ENCODE data around the gene ZC3H7A. TPM values are rescaled to one million over a fixed set of nuclear protein-coding genes. Genes with fewer than 3 reads are reported as not detected.

The ZC3H7A gene
- total and polyA plus RNA-seq, 10 of the 15 experiments (the other 5 are each of a cell fraction or from before 2014, with no cell fraction given), result 46.3 to 188 (median 68.6) TPM

DNA sequence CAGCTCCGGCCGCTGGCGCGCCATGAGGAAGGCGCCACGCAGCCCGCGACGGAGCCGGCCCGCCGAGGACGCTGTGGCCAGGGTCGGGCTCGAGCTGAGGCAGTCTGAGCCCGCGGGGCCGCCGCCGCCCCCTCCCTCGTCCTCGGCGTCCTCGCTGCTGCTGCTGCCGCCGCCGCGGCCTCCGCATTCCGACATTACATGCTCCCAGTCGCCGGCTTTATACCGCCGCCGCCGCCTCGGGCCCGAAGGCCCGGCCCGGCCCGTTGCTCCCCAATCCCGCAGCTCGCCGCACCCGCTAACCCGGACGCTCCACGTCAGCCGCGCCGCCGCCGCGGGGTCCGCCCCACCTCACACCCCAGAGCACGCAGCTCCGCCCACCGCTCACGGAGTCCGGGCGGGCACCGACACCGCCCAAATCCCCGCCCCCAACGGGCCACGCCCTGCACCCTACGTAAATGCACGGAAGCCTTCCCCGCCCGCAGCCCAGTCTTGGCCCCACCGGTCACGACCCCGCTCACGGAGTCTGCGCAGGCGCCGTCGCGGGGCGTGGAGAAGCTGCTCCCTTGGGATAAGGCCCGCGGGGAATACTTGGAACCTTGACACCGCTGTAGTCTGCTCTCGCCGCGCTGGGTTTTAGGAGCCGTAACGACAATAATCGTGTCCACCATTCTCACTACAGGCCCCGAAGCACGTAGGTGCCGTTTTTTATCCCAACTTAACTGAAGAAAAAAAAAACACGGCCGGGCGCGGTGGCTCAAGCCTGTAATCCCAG is 54.3 kb downstream of the ZC3H7A start, which contains the start of gene TXNDC11 (continued):
- TF ChIP-seq, protein P1, sequence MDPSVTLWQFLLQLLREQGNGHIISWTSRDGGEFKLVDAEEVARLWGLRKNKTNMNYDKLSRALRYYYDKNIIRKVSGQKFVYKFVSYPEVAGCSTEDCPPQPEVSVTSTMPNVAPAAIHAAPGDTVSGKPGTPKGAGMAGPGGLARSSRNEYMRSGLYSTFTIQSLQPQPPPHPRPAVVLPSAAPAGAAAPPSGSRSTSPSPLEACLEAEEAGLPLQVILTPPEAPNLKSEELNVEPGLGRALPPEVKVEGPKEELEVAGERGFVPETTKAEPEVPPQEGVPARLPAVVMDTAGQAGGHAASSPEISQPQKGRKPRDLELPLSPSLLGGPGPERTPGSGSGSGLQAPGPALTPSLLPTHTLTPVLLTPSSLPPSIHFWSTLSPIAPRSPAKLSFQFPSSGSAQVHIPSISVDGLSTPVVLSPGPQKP (IDR thresholded peaks at IDR 0.05; ENCODE audit: low read depth, low read length), result no peak
- TF ChIP-seq TARDBP (IDR thresholded peaks at IDR 0.05; ENCODE audit: borderline replicate concordance), result no peak
- TF ChIP-seq LARP7 (IDR thresholded peaks at IDR 0.05), result peak; percentile 99
- TF ChIP-seq MEF2A (IDR thresholded peaks at IDR 0.05; ENCODE audit: insufficient read depth, low read depth, low read length), result no peak
- TF ChIP-seq, protein P2, sequence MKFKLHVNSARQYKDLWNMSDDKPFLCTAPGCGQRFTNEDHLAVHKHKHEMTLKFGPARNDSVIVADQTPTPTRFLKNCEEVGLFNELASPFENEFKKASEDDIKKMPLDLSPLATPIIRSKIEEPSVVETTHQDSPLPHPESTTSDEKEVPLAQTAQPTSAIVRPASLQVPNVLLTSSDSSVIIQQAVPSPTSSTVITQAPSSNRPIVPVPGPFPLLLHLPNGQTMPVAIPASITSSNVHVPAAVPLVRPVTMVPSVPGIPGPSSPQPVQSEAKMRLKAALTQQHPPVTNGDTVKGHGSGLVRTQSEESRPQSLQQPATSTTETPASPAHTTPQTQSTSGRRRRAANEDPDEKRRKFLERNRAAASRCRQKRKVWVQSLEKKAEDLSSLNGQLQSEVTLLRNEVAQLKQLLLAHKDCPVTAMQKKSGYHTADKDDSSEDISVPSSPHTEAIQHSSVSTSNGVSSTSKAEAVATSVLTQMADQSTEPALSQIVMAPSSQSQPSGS (IDR thresholded peaks at IDR 0.05; ENCODE audit: low read length), result no peak
- no peak for TF ChIP-seq ZNF384 (IDR thresholded peaks at IDR 0.05; ENCODE audit: borderline replicate concordance, low read depth, low read length)
- peak; percentile 81; the same call in 1 of the 2 replicates for TF ChIP-seq HDGF (IDR thresholded peaks at IDR 0.05)
- TF ChIP-seq, protein P3, sequence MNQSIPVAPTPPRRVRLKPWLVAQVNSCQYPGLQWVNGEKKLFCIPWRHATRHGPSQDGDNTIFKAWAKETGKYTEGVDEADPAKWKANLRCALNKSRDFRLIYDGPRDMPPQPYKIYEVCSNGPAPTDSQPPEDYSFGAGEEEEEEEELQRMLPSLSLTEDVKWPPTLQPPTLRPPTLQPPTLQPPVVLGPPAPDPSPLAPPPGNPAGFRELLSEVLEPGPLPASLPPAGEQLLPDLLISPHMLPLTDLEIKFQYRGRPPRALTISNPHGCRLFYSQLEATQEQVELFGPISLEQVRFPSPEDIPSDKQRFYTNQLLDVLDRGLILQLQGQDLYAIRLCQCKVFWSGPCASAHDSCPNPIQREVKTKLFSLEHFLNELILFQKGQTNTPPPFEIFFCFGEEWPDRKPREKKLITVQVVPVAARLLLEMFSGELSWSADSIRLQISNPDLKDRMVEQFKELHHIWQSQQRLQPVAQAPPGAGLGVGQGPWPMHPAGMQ (IDR thresholded peaks at IDR 0.05; ENCODE audit: borderline replicate concordance), result no peak
- TF ChIP-seq, protein P4, sequence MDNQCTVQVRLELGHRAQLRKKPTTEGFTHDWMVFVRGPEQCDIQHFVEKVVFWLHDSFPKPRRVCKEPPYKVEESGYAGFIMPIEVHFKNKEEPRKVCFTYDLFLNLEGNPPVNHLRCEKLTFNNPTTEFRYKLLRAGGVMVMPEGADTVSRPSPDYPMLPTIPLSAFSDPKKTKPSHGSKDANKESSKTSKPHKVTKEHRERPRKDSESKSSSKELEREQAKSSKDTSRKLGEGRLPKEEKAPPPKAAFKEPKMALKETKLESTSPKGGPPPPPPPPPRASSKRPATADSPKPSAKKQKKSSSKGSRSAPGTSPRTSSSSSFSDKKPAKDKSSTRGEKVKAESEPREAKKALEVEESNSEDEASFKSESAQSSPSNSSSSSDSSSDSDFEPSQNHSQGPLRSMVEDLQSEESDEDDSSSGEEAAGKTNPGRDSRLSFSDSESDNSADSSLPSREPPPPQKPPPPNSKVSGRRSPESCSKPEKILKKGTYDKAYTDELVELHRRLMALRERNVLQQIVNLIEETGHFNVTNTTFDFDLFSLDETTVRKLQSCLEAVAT (IDR thresholded peaks at IDR 0.05), result no peak; the same call in 1 of the 2 replicates
- TF ChIP-seq RELA (IDR thresholded peaks at IDR 0.05; ENCODE audit: borderline replicate concordance, partially characterized antibody), result peak; percentile 33
- TF ChIP-seq BACH1 (IDR thresholded peaks at IDR 0.05; ENCODE audit: borderline replicate concordance), result peak; percentile 87
- no peak for TF ChIP-seq EZH2 (IDR thresholded peaks at IDR 0.05; ENCODE audit: borderline replicate concordance, control insufficient read depth, low read depth, low read length)
- no peak for TF ChIP-seq KLF5 (IDR thresholded peaks at IDR 0.05; ENCODE audit: partially characterized antibody)
- no peak for TF ChIP-seq WRNIP1 (IDR thresholded peaks at IDR 0.05; ENCODE audit: borderline replicate concordance, low read depth, low read length)
- TF ChIP-seq, protein P5, sequence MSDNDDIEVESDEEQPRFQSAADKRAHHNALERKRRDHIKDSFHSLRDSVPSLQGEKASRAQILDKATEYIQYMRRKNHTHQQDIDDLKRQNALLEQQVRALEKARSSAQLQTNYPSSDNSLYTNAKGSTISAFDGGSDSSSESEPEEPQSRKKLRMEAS (IDR thresholded peaks at IDR 0.05; ENCODE audit: low read depth, low read length), result no peak
- TF ChIP-seq IKZF2 (IDR thresholded peaks at IDR 0.05), result peak; percentile 89 to 90
- no peak for TF ChIP-seq MYC (IDR thresholded peaks at IDR 0.05; ENCODE audit: insufficient read depth, insufficient read length, insufficient replicate concordance, low read length, severe bottlenecking)
- no peak for TF ChIP-seq BMI1 (IDR thresholded peaks at IDR 0.05; ENCODE audit: borderline replicate concordance)
- no peak; the same call in 1 of the 2 replicates for TF ChIP-seq STAT1 (conservative IDR thresholded peaks at IDR 0.05)
- TF ChIP-seq YBX1 (IDR thresholded peaks at IDR 0.05), result peak; percentile 87
- TF ChIP-seq BHLHE40 (IDR thresholded peaks at IDR 0.05; ENCODE audit: borderline replicate concordance in 1 of 2, low read depth in 2 of 2, low read length in 1 of 2), result peak; percentile 54 to 56; a peak in 3 of 4 replicates
- TF ChIP-seq CREM (IDR thresholded peaks at IDR 0.05; ENCODE audit: low read depth), result peak; percentile 77
- no peak for TF ChIP-seq RAD21 (IDR thresholded peaks at IDR 0.05; ENCODE audit: insufficient read depth, low read depth, low read length)
- TF ChIP-seq ZNF217 (IDR thresholded peaks at IDR 0.05), result peak; percentile 76
- no peak for TF ChIP-seq ESRRA (IDR thresholded peaks at IDR 0.05; ENCODE audit: low read length)
